A549 (cell line): Measurements from ENCODE around the gene PCNX4. TPM values are rescaled to one million over a fixed set of nuclear protein-coding genes. Genes with fewer than 3 reads are reported as not detected.

Experiments
- ATAC-seq, 2 experiments: fragments of 200-7000 bp in 1 of 2; fragments of >200 bp in 1 of 2; cut with Nextera tagmentation in 1 of 2; cut with Tn5 transposase in 1 of 2; 3 replicates each; pipeline versions ENCODE4 v1.8.0 to v1.9.1; 2018 to 2020; ENCODE audit warnings: mild to moderate bottlenecking in 1 of 2, moderate library complexity in 1 of 2
- CTCF ChIA-PET: fragments of 300-600 bp; sonication (Branson Sonifier 250); formaldehyde crosslinking; extraction: SDS; loops from one replicate; lab custom pipeline; 2021; ENCODE audit warnings: antibody characterized with exemption, inconsistent platforms; lab: Yijun Ruan, JAX
- POLR2A ChIA-PET: fragments of 350-600 bp; formaldehyde crosslinking; extraction: SDS; loops from one replicate; lab custom pipeline; 2021; ENCODE audit warnings: antibody characterized with exemption, inconsistent platforms; lab: Yijun Ruan, JAX
- DNase-seq, 2 experiments: peaks; one replicate each; pipeline versions ENCODE4 v3.0.0 to v3.0.0-alpha.2; 2011 to 2016; ENCODE audit warnings: low read depth in 1 of 2, low spot score in 1 of 2
- FAIRE-seq: peaks from 2 replicates; lab custom pipeline; 2011; peaks lifted over from hg19 to GRCh38; lab: Jason Lieb, UNC
- H3K27ac ChIP-seq, 2 experiments: fragments of >200 bp; sonication (Bioruptor Twin); formaldehyde crosslinking; 3 replicates each; pipeline ENCODE4 v1.5.1; 2016 to 2017
- H3K4me1 ChIP-seq: fragments of >200 bp; sonication (Bioruptor Twin); formaldehyde crosslinking; 3 replicates; pipeline ENCODE4 v1.6.1; 2016
- H3K4me2 ChIP-seq: fragments of >200 bp; sonication (Bioruptor Twin); formaldehyde crosslinking; 3 replicates; pipeline ENCODE4 v1.6.1; 2016
- H3K4me3 ChIP-seq: fragments of >200 bp; sonication (Bioruptor Twin); formaldehyde crosslinking; 3 replicates; pipeline ENCODE4 v1.5.1; 2016
- H3K9me3 ChIP-seq: fragments of >200 bp; sonication (Bioruptor Twin); formaldehyde crosslinking; 3 replicates; pipeline ENCODE4 v1.6.1; 2016
- CBX2 ChIP-seq: fragments of 200-600 bp; sonication (generic); IDR thresholded peaks from 2 replicates; pipeline ENCODE4 v1.6.1; 2016; ENCODE audit warnings: low read depth, mild to moderate bottlenecking, borderline replicate concordance
- CBX8 ChIP-seq: fragments of 200-600 bp; sonication (generic); IDR thresholded peaks from 2 replicates; pipeline ENCODE4 v1.6.1; 2016
- CHD4 ChIP-seq: fragments of 200-600 bp; sonication (generic); IDR thresholded peaks from 2 replicates; pipeline ENCODE4 v1.6.1; 2016; ENCODE audit warnings: antibody characterized with exemption, mild to moderate bottlenecking, borderline replicate concordance
- EHF ChIP-seq: fragments of 250-450 bp; sonication (Bioruptor Pico); IDR thresholded peaks from 2 replicates; pipeline ENCODE4 v1.5.0; 2020; ENCODE audit warnings: mild to moderate bottlenecking
- FOSB ChIP-seq: fragments of 250-450 bp; sonication (Bioruptor Pico); IDR thresholded peaks from 2 replicates; pipeline ENCODE4 v1.5.0; 2020; ENCODE audit warnings: mild to moderate bottlenecking, moderate library complexity
- FOSL2 ChIP-seq, 2 experiments: fragments of 450-650 bp in 1 of 2; fragments of >200 bp in 1 of 2; sonication (Bioruptor Twin) in 1 of 2; formaldehyde crosslinking; IDR thresholded peaks; 2 replicates each; pipeline versions ENCODE4 v1.5.0 to v1.6.1; 2016 to 2020; ENCODE audit warnings: mild to moderate bottlenecking in 1 of 2, moderate library complexity in 1 of 2
- FOXS1 ChIP-seq: fragments of 250-450 bp; sonication (Bioruptor Pico); IDR thresholded peaks from 2 replicates; pipeline ENCODE4 v1.5.0; 2020; ENCODE audit warnings: mild to moderate bottlenecking, moderate library complexity
- GATA3 ChIP-seq: IDR thresholded peaks from 2 replicates; pipeline ENCODE4 v1.6.1; 2012; ENCODE audit warnings: borderline replicate concordance
- HDAC2 ChIP-seq: fragments of 200-600 bp; sonication (generic); IDR thresholded peaks from 2 replicates; pipeline ENCODE4 v1.6.1; 2016
- HOXB13 ChIP-seq: fragments of 250-450 bp; sonication (Bioruptor Pico); IDR thresholded peaks from 2 replicates; pipeline ENCODE4 v1.5.0; 2020; ENCODE audit warnings: low read depth, mild to moderate bottlenecking, moderate library complexity
- HOXB5 ChIP-seq: fragments of 250-450 bp; sonication (Bioruptor Pico); IDR thresholded peaks from 2 replicates; pipeline ENCODE4 v1.5.0; 2020; ENCODE audit warnings: mild to moderate bottlenecking, moderate library complexity
- JUN ChIP-seq, 2 experiments: fragments of >200 bp; sonication (Bioruptor Twin); formaldehyde crosslinking; IDR thresholded peaks; 2 replicates in 1 of 2; 3 replicates in 1 of 2; pipeline ENCODE4 v1.6.1; 2016 to 2017
- KDM5A ChIP-seq: fragments of 200-600 bp; sonication (generic); IDR thresholded peaks from 2 replicates; pipeline ENCODE4 v1.6.1; 2016; ENCODE audit warnings: antibody characterized with exemption, mild to moderate bottlenecking
- MAFK ChIP-seq: fragments of 450-650 bp; IDR thresholded peaks from 2 replicates; pipeline ENCODE4 v1.6.1; 2014; ENCODE audit not compliant: partially characterized antibody
- MAX ChIP-seq: IDR thresholded peaks from 2 replicates; pipeline ENCODE4 v1.6.1; 2012
- MAZ ChIP-seq: fragments of 150-350 bp; IDR thresholded peaks from 2 replicates; pipeline ENCODE4 v1.6.1; 2014; ENCODE audit warnings: antibody characterized with exemption, low read depth, low read length, borderline replicate concordance
- PBX3 ChIP-seq: IDR thresholded peaks from 2 replicates; pipeline ENCODE4 v1.6.1; 2012
- REST ChIP-seq: fragments of 200-600 bp; sonication (generic); IDR thresholded peaks from 2 replicates; pipeline ENCODE4 v1.6.1; 2016; ENCODE audit warnings: antibody characterized with exemption, mild to moderate bottlenecking, moderate library complexity
- ZFP36 ChIP-seq: fragments of 450-650 bp; IDR thresholded peaks from 2 replicates; pipeline ENCODE4 v1.6.1; 2014; ENCODE audit warnings: borderline replicate concordance; ENCODE audit not compliant: partially characterized antibody
- ZNF302 ChIP-seq: fragments of 250-450 bp; sonication (Bioruptor Pico); IDR thresholded peaks from 2 replicates; pipeline ENCODE4 v1.9.0; 2021; ENCODE audit warnings: inconsistent platforms, mild to moderate bottlenecking, moderate library complexity
- ZSCAN20 ChIP-seq: fragments of 250-450 bp; sonication (Bioruptor Pico); IDR thresholded peaks from 2 replicates; pipeline ENCODE4 v1.8.0; 2022; ENCODE audit warnings: mild to moderate bottlenecking, moderate library complexity
- WGBS: methylation state at CpG from one replicate; pipeline ENCODE4 v1.1.6; 2017; ENCODE audit errors: missing lambda C conversion rate; 5-methylcytosine and 5-hydroxymethylcytosine counted together
- polyA plus RNA-seq, 4 experiments: library from polyadenylated mRNA; depleted of rRNA in 3 of 4; stranded (reverse); fragments of >200 nt; fragmentation: RNase III in 1 of 4; extraction: RNeasy Plus Mini Kit Qiagen cat#74134 plus additional on column Dnase treatment in 1 of 4; gene quantifications; 2 replicates in 3 of 4; 3 replicates in 1 of 4; pipeline ENCODE4 v1.2.3, GENCODE V29; 2011 to 2017
- TF ChIP-seq, protein P1 (sequence below): fragments of >200 bp; sonication (Bioruptor Twin); formaldehyde crosslinking; IDR thresholded peaks from 3 replicates; pipeline ENCODE4 v1.5.1; 2016
- TF ChIP-seq, protein P2 (sequence below): fragments of 250-450 bp; sonication (Bioruptor Pico); IDR thresholded peaks from 2 replicates; pipeline ENCODE4 v1.5.0; 2021; ENCODE audit warnings: mild to moderate bottlenecking, moderate library complexity, borderline replicate concordance

PCNX4 gene
- polyA plus RNA-seq, 2 of the 4 experiments (the other 2 are of a cell fraction), result 24.2 to 51.0 TPM

DNA sequence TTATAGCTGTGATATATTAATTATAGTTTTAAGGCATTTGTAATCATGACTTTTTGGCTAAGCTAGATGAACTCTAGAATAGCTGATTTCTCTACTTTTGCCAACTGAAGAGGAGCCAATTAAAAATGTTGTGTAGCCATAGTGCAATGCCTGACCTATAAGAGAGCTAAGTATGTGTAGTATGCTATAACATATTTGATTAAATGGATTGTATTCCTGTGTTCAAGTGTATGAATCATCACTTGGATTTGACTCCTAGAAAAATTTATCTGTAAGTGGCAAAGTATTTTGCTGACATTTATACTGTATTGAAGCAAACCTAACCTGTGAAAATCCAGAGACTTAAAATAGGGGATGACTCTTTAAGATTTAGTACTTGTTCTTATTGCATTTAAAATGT is 34.2 kb downstream of the PCNX4 start:
- CTCF ChIA-PET, result interaction anchor here (1.5 kb wide), 1 partner anchor 59 kb away, joined by 3 read pairs; no protein-coding TSS in a partner anchor
- H3K4me1 ChIP-seq, result no peaks in the 10 kb centered on the region
- TF ChIP-seq HDAC2, result no peak
- TF ChIP-seq FOSB, result no peak
- TF ChIP-seq CHD4, result no peak
- TF ChIP-seq REST, result no peak
- TF ChIP-seq MAX, result no peak
- TF ChIP-seq KDM5A, result no peak
- TF ChIP-seq, protein P1, sequence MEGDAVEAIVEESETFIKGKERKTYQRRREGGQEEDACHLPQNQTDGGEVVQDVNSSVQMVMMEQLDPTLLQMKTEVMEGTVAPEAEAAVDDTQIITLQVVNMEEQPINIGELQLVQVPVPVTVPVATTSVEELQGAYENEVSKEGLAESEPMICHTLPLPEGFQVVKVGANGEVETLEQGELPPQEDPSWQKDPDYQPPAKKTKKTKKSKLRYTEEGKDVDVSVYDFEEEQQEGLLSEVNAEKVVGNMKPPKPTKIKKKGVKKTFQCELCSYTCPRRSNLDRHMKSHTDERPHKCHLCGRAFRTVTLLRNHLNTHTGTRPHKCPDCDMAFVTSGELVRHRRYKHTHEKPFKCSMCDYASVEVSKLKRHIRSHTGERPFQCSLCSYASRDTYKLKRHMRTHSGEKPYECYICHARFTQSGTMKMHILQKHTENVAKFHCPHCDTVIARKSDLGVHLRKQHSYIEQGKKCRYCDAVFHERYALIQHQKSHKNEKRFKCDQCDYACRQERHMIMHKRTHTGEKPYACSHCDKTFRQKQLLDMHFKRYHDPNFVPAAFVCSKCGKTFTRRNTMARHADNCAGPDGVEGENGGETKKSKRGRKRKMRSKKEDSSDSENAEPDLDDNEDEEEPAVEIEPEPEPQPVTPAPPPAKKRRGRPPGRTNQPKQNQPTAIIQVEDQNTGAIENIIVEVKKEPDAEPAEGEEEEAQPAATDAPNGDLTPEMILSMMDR, result no peak
- no peak for TF ChIP-seq HOXB5
- TF ChIP-seq, all 56 proteins: peak for 0
- ATAC-seq (no peak), DNase-seq (no peak), FAIRE-seq (no peak)
- Histone ChIP-seq H3K4me2 (no peak overlapping the region), H3K4me3 (no peak overlapping the region), H3K9me3 (no peaks in the 10 kb centered on the region), H3K27ac (no peak overlapping the region)
- POLR2A ChIA-PET, result no interaction called here

- Histone ChIP-seq H3K4me1 (no peaks in the 10 kb centered on the region), H3K4me2 (no peak overlapping the region), H3K27ac (no peak overlapping the region), H3K9me3 (no peaks in the 10 kb centered on the region), H3K4me3 (no peak overlapping the region)
- FAIRE-seq, result no peak
- POLR2A ChIA-PET, result no interaction called here
- no peak for TF ChIP-seq CBX8
- TF ChIP-seq MAX, result no peak
- no peak for TF ChIP-seq PBX3
- TF ChIP-seq ZNF302 (CRISPR knock-in tag), result no peak
- no peak for TF ChIP-seq HOXB13 (CRISPR knock-in tag)
- TF ChIP-seq ZSCAN20 (CRISPR knock-in tag), result no peak
- TF ChIP-seq ZFP36, result no peak
- no peak for TF ChIP-seq JUN (IDR thresholded peaks at IDR 0.05)
- TF ChIP-seq CBX2, result no peak
- TF ChIP-seq GATA3, result no peak
- TF ChIP-seq, protein P2, sequence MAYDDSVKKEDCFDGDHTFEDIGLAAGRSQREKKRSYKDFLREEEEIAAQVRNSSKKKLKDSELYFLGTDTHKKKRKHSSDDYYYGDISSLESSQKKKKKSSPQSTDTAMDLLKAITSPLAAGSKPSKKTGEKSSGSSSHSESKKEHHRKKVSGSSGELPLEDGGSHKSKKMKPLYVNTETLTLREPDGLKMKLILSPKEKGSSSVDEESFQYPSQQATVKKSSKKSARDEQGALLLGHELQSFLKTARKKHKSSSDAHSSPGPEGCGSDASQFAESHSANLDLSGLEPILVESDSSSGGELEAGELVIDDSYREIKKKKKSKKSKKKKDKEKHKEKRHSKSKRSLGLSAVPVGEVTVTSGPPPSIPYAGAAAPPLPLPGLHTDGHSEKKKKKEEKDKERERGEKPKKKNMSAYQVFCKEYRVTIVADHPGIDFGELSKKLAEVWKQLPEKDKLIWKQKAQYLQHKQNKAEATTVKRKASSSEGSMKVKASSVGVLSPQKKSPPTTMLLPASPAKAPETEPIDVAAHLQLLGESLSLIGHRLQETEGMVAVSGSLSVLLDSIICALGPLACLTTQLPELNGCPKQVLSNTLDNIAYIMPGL (CRISPR knock-in tag), result no peak
- no peak for TF ChIP-seq FOSL2 (IDR thresholded peaks at IDR 0.05)
- TF ChIP-seq FOSL2 (CRISPR knock-in tag; IDR thresholded peaks at IDR 0.05), result no peak
- no peak for TF ChIP-seq FOSB
- TF ChIP-seq EHF, result no peak
- TF ChIP-seq MAFK, result no peak
- no peak for TF ChIP-seq HOXB5
- no peak for TF ChIP-seq FOXS1 (CRISPR knock-in tag)
- no peak for TF ChIP-seq MAZ
- CTCF ChIA-PET, result no interaction called here
- whole genome bisulfite sequencing, result 67% methylated on average over 2 of the region's 2 CpGs
- no peak for ATAC-seq
- DNase-seq, result no peak
Measured at GRCh38 chr14:60133487-60133886, 41.8 kb downstream of the PCNX4 start.
